GM18907 (cell line): ENCODE data around the gene CD86.

Experiments used
- ATAC-seq: cut with Tn5 transposase; IDR thresholded peaks from one replicate; pipeline ENCODE4 v1.9.1; 2021; ENCODE audit warnings: mild to moderate bottlenecking, moderate library complexity; ENCODE audit not compliant: unreplicated experiment

Gene CD86

DNA sequence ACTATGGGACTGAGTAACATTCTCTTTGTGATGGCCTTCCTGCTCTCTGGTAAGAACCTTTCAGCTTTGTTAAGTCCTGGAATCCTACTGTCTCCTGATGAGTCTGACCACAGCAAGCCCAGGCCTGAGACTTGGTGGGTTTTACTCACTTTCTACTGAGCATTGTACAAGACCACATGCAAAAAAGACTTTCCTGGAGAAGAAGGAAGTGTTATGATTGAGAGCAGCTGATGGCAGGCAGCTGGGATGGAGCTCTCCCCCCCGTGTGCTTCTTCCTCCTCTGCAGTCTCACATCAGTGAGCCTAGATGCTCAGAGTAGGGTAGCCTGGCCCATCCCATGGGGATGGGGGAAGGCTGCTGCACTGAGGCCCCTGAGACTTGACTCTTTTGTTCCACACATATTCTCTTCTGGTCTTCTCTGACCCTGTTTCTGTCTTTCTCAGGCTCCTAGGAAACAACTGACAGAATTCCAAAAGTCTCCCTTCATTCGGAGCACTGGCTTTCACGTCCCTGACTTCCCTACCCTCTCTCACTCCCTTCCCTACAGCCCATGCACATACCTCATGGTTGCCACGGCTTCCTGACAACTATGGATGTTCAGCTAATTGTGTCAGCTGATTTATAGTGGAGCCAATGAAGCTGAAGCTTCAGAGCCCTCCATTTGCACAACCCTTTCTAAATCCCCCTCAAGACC lies 36.6 kb downstream of the CD86 start:
- ATAC-seq, result peak; percentile 55

- peak; percentile 38 for ATAC-seq
Observed at GRCh38 chr3:122092460-122093165, 37.5 kb downstream of the CD86 start.

- ATAC-seq, result peak; percentile 36
Observed at GRCh38 chr3:122094125-122094524, 39.0 kb downstream of the CD86 start.

DNA sequence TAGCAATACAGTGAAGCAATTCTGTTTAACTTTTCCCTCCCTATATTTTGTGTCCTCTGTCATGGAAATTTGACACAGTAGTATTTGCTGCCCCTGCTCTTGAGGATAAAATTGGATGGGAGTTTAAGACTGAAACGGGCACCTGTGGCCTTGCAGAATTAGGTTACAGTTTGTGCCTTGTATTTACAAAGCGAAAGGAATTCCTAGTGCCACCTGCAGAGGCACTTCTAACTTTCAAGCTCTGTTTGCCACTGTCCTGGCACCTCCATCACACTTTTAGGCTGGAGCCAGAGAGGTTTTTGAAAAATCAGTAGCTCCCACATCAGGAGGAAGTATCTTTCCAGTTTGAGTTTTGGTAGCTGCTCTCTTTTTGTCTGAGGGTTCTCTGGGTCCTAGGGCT lies 39.5 kb downstream of the CD86 start:
- no peak for ATAC-seq

- ATAC-seq, result no peak
Observed at GRCh38 chr3:122097141-122097540, 42.0 kb downstream of the CD86 start.

GRCh38 chr3:122098611-122099010 lies 43.4 kb downstream of the CD86 start:
- no peak for ATAC-seq

DNA sequence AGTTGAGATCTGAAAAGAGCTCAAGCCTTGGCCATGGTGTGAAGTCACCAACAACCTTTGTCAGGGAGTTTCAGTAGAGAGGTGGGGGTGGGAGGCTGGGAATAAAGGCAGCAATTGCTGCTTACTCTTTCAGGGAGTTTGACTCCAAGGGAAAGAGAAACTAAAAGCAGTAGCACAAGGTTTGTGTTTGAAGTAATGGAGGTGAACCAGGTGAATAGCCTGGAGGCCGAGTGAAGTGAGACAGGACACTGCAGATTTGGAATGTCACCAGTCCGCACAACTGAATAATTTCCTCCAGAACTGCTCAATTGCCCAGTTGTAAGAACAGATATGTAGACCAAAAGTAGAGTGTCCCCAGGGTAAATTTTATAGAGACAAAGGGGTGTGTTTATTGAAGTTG lies 44.1 kb downstream of the CD86 start:
- ATAC-seq, result no peak

GRCh38 chr3:122100083-122100482 lies 44.9 kb downstream of the CD86 start:
- ATAC-seq, result no peak

- peak; percentile 31 for ATAC-seq
Observed at GRCh38 chr3:122100591-122101463, 45.7 kb downstream of the CD86 start.

- ATAC-seq, result peak; percentile 45
Observed at GRCh38 chr3:122101646-122102045, 46.5 kb downstream of the CD86 start.

GRCh38 chr3:122102191-122102935 lies 47.2 kb downstream of the CD86 start:
- ATAC-seq, result peak; percentile 57

- ATAC-seq, result no peak
Observed at GRCh38 chr3:122103821-122104514, 48.8 kb downstream of the CD86 start.

DNA sequence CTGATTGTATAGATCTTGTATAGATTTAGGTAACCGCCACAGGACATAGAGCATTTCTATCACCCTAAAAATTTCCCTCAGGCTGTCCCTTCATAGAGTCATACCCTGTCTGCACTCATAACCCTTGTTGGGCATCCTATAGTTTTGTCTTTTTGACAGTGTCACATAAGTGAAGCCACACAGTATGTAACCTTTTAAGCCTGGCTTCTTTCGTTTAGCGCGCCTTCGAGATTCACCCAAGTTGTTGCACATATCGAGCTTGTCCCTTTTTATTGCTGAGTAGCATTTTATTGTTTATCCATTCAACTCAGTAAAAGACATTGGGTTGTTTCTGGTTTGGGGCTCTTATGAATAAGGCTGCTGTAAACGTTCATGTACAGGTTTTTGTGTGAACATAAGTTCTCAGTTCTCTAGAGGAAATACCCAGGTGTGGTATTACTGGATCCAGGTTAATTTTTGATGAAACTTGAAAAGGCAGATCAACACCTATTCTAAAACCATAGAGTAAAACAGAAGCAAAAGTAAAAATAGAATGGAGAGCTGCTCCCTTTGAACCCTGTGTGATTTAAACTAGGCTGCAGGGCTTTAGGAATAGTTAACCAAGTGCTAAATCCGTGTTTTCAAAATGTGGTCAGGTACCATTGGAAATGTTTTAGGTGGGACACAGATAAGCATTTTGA lies 49.5 kb downstream of the CD86 start:
- peak; percentile 42 for ATAC-seq

GRCh38 chr3:122105626-122106025 lies 50.5 kb downstream of the CD86 start:
- no peak for ATAC-seq

GRCh38 chr3:122107171-122107570 lies 52.0 kb downstream of the CD86 start:
- no peak for ATAC-seq

DNA sequence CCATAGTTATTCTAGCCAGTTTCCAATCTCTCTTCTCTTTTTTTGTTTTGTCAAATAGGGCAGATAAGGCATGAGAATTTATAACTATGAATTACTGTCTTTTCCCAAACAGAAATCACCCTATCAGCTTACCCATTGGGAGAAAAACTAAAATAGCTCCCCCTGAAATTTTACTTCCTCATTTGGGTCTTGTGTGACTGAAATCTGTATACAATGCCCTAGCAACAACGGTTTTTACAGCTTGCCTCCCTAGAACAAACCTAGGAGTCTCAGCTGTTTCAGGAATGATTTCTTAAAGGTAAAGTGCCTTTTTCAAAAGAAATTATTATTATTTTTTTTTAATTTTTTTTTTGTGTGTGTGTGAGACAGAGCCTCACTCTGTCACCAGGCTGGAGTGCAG lies 56.8 kb downstream of the CD86 start:
- no peak for ATAC-seq

DNA sequence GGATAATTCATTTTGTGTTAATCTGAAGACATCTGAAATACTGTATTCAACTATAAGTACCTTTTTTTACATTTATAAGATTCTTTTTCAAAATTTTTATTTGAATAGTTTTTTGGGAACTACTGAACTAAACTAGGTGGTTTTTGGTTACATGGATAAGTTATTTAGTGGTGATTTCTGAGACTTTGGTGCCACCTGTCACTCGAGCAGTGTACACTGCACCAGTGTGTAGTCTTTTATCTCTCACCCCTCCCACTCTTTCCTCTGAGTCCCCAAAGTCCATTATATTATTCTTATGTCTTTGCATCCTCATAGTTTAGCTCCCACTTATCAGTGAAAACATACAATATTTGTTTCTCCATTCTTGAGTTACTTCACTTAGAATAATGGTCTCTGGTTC lies 57.6 kb downstream of the CD86 start:
- no peak for ATAC-seq

- no peak for ATAC-seq
Observed at GRCh38 chr3:122123850-122124249, 68.7 kb downstream of the CD86 start.

GRCh38 chr3:122132949-122133540 lies 77.9 kb downstream of the CD86 start:
- ATAC-seq, result no peak
